HepG2 (cell line): Measurements from ENCODE around the gene POLR3E. TPM values are rescaled to one million over a fixed set of nuclear protein-coding genes. Genes with fewer than 3 reads are reported as not detected.

Source experiments
- JUND ChIP-seq: sonication (generic); formaldehyde crosslinking; IDR thresholded peaks from 2 replicates; pipeline ENCODE4 v1.8.0; 2022; ENCODE audit warnings: mild to moderate bottlenecking, missing genetic modification reagents
- MAF1 ChIP-seq: sonication (generic); formaldehyde crosslinking; IDR thresholded peaks from 2 replicates; pipeline ENCODE4 v1.5.0; 2020; ENCODE audit warnings: missing genetic modification reagents, borderline replicate concordance
- SRF ChIP-seq: IDR thresholded peaks from 2 replicates; pipeline ENCODE4 v1.6.1; 2011; ENCODE audit warnings: mild to moderate bottlenecking, low read depth, low read length, moderate library complexity
- TEAD3 ChIP-seq: optimal IDR thresholded peaks from 2 replicates; pipeline ENCODE3; 2016; ENCODE audit warnings: borderline replicate concordance
- ZMYM4 ChIP-seq: sonication (generic); formaldehyde crosslinking; IDR thresholded peaks from 2 replicates; pipeline ENCODE4 v1.8.1; 2023; ENCODE audit warnings: mild to moderate bottlenecking, missing genetic modification reagents
- polyA plus RNA-seq, 8 experiments: library from polyadenylated mRNA; depleted of rRNA in 3 of 8; stranded (reverse) in 7 of 8; unstranded in 1 of 8; fragments of >200 nt; fragmentation: Illumina TruSeq in 4 of 8; extraction: Trizol in 4 of 8; gene quantifications; 2 replicates each; pipeline versions ENCODE4 v1.2.1 to v1.2.3, GENCODE V29; 2011 to 2016; ENCODE audit warnings: low read depth in 4 of 8, missing spikeins in 1 of 8, mixed read lengths in 1 of 8; ENCODE audit not compliant: insufficient read depth in 1 of 8
- total RNA-seq, 5 experiments: library from RNA; depleted of rRNA; stranded (reverse); fragments of >200 nt; fragmentation: Illumina TruSeq; extraction: Trizol; gene quantifications; 2 replicates each; pipeline ENCODE4 v1.2.3, GENCODE V29; 2016; ENCODE audit warnings: low read depth in 1 of 5
- TF ChIP-seq, protein P1 (sequence below): sonication (generic); formaldehyde crosslinking; IDR thresholded peaks from 2 replicates; pipeline ENCODE4 v1.4.0; 2020; ENCODE audit warnings: mild to moderate bottlenecking, missing genetic modification reagents
- TF ChIP-seq, protein P2 (sequence below): IDR thresholded peaks from 2 replicates; pipeline ENCODE4 v1.4.0; 2020; ENCODE audit warnings: mild to moderate bottlenecking, missing genetic modification reagents

The POLR3E gene
- total and polyA plus RNA-seq, 2 of the 13 experiments (the other 11 are each of a cell fraction or from before 2014, with no cell fraction given) = 135 to 262 TPM

DNA sequence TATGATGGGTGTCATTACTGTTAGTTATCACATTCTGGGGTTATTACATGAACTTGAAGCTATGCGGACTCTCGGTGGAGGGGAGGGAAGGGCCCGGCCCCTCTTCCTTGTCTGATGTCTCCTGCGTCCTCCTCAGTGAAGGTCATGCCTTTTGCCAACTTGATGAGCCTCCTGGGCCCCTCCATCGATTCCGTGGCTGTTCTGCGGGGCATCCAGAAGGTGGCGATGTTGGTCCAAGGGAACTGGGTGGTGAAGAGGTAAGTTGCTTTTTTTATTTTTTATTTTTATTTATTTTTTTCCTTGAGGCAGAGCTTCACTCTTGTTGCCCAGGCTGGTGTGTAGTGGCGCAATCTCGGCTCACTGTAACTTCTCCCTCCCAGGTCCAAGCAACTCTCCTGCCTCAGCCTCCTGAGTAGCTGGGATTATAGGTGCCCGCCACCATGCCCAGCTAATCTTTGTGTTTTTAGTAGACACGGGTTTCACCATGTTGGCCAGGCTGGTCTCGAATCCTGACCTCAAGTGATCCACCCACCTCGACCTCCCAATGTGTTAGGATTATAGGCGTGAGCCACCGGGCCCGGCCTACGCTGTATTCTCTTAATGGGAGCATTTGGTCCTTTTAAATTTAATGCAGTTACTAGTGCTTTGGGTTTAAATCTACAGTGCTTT is 21.6 kb downstream of the POLR3E start (continued):
- TF ChIP-seq, protein P1, sequence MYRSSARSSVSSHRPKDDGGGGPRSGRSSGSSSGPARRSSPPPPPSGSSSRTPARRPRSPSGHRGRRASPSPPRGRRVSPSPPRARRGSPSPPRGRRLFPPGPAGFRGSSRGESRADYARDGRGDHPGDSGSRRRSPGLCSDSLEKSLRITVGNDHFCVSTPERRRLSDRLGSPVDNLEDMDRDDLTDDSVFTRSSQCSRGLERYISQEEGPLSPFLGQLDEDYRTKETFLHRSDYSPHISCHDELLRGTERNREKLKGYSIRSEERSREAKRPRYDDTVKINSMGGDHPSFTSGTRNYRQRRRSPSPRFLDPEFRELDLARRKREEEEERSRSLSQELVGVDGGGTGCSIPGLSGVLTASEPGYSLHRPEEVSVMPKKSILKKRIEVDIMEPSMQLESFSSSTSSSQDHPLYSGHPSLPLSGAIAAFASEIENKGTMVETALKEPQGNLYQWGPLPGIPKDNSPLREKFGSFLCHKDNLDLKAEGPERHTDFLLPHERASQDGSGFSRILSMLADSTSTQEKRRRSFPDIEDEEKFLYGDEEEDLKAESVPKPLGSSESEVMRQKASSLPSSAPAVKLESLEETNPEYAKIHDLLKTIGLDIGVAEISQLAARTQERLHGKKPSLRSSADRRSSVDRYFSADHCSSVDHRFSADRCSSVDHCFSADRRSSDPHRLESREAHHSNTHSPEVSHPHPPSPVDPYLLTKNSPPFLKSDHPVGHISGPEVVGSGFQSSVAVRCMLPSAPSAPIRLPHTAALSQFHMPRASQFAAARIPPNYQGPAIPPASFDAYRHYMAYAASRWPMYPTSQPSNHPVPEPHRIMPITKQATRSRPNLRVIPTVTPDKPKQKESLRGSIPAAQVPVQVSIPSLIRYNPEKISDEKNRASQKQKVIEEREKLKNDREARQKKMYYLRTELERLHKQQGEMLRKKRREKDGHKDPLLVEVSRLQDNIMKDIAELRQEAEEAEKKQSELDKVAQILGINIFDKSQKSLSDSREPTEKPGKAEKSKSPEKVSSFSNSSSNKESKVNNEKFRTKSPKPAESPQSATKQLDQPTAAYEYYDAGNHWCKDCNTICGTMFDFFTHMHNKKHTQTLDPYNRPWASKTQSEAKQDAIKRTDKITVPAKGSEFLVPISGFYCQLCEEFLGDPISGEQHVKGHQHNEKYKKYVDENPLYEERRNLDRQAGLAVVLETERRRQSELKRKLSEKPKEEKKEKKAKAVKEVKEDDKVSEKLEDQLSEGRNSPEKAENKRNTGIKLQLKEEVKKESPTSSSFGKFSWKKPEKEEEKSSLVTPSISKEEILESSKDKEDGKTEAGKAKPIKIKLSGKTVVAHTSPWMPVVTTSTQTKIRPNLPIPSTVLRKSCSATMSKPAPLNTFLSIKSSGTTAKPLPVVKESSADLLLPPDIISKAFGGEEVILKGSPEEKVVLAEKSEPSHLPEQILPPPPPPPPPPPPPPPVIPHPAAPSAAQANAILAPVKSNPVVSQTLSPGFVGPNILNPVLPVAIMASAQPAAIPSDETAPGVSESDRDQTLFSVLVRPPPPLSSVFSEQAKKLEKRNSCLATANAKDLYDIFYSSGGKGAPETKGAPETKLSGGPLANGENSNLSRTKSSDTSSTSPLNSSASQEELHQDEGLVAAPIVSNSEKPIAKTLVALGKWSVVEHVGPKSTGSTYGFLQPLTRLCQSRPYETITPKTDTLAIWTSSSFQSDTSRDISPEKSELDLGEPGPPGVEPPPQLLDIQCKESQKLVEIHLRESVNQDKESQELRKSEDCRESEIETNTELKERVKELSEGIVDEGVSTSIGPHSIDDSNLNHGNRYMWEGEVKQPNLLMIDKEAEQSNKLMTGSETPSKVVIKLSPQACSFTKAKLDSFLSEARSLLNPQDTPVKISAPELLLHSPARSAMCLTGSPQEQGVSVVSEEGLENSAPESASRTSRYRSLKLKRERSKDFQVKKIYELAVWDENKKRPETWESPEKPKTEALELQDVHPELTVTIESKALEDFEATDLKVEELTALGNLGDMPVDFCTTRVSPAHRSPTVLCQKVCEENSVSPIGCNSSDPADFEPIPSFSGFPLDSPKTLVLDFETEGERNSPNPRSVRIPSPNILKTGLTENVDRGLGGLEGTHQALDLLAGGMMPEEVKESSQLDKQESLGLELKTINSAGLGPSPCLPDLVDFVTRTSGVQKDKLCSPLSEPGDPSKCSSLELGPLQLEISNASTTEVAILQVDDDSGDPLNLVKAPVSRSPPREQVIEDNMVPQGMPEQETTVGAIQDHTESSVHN (CRISPR knock-in tag) = 0 out of 2 replicates have a peak, but pooled peaks have one; percentile 15
- TF ChIP-seq JUND (CRISPR knock-in tag) (no peak), MAF1 (CRISPR knock-in tag) (no peak), ZMYM4 (CRISPR knock-in tag) (no peak), SRF (no peak), TEAD3 (CRISPR knock-in tag) (peak; percentile 11)
- TF ChIP-seq, protein P2, sequence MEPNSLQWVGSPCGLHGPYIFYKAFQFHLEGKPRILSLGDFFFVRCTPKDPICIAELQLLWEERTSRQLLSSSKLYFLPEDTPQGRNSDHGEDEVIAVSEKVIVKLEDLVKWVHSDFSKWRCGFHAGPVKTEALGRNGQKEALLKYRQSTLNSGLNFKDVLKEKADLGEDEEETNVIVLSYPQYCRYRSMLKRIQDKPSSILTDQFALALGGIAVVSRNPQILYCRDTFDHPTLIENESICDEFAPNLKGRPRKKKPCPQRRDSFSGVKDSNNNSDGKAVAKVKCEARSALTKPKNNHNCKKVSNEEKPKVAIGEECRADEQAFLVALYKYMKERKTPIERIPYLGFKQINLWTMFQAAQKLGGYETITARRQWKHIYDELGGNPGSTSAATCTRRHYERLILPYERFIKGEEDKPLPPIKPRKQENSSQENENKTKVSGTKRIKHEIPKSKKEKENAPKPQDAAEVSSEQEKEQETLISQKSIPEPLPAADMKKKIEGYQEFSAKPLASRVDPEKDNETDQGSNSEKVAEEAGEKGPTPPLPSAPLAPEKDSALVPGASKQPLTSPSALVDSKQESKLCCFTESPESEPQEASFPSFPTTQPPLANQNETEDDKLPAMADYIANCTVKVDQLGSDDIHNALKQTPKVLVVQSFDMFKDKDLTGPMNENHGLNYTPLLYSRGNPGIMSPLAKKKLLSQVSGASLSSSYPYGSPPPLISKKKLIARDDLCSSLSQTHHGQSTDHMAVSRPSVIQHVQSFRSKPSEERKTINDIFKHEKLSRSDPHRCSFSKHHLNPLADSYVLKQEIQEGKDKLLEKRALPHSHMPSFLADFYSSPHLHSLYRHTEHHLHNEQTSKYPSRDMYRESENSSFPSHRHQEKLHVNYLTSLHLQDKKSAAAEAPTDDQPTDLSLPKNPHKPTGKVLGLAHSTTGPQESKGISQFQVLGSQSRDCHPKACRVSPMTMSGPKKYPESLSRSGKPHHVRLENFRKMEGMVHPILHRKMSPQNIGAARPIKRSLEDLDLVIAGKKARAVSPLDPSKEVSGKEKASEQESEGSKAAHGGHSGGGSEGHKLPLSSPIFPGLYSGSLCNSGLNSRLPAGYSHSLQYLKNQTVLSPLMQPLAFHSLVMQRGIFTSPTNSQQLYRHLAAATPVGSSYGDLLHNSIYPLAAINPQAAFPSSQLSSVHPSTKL (CRISPR knock-in tag) = no peak
- TF ChIP-seq, all 625 proteins: peak for 9
